Adrenal gland (tissue), 12 donors: Measurements from ENCODE around the gene TPTE2. TPM values are rescaled to one million over a fixed set of nuclear protein-coding genes. Genes with fewer than 3 reads are reported as not detected.
A peak's percentile ranks its signal among the peaks of the same experiment; 100 is the strongest.

Experiments used
- DNase-seq, 7 donors: peaks; one replicate each; pipeline ENCODE4 v3.0.0-alpha.2; 2019 to 2020
- H3K27ac ChIP-seq, 5 donors: fragments of 200-600 bp; sonication (generic) in 4 of 5; 1 replicate in 3 of 5; 2 replicates in 2 of 5; pipeline versions ENCODE4 v1.5.1 to v1.8.0; 2016 to 2020; ENCODE audit warnings: mild to moderate bottlenecking in 1 of 5
- H3K27me3 ChIP-seq: fragments of 200-600 bp; 2 replicates; pipeline ENCODE4 v1.8.0; 2021
- H3K36me3 ChIP-seq, 2 donors: fragments of 200-600 bp; replicated peaks in 1 of 2; 1 replicate in 1 of 2; 2 replicates in 1 of 2; pipeline versions ENCODE4 v1.5.1 to v1.8.0; 2018 to 2022
- H3K4me1 ChIP-seq, 2 donors: fragments of 200-600 bp; replicated peaks in 1 of 2; 1 replicate in 1 of 2; 2 replicates in 1 of 2; pipeline versions ENCODE4 v1.5.1 to v1.8.0; 2018 to 2021
- H3K4me3 ChIP-seq, 4 donors: fragments of 200-600 bp; sonication (generic) in 3 of 4; one replicate each; pipeline ENCODE4 v1.5.1; 2016 to 2018
- H3K9me3 ChIP-seq, 3 donors: fragments of 200-600 bp; sonication (generic) in 1 of 3; replicated peaks in 1 of 3; 1 replicate in 2 of 3; 2 replicates in 1 of 3; pipeline versions ENCODE4 v1.5.1 to v1.8.0; 2016 to 2021
- POLR2A ChIP-seq, 2 donors: fragments of 450-650 bp; IDR thresholded peaks; one replicate each; pipeline ENCODE4 v1.6.1; 2017; ENCODE audit warnings: antibody characterized with exemption in 2 of 2, mild to moderate bottlenecking in 2 of 2, moderate library complexity in 1 of 2
- WGBS, 4 donors: extraction: QIAGEN DNeasy Blood & Tissue Kit in 2 of 4; methylation state at CpG; one replicate each; pipeline versions ENCODE4 v1.1.5 to v1.1.7; 2013 to 2017; 5-methylcytosine and 5-hydroxymethylcytosine counted together
- intact Hi-C, 2 donors: fragments of 100-400 bp; cut with DNase I; formaldehyde crosslinking; loops; one replicate each; pipeline versions ENCODE4 v1.14.1 to v1.15.0; 2022 to 2023
- polyA plus RNA-seq, 3 donors: library from polyadenylated mRNA; stranded (reverse); fragments of 200-250 nt in 2 of 3; fragments of 350-450 nt in 1 of 3; fragmentation: Illumina TruSeq in 1 of 3; extraction: RNeasy Lipid Tissue Mini Kit (QIAGEN cat#74804) in 1 of 3; gene quantifications; one replicate each; pipeline ENCODE4 v1.2.3, GENCODE V29; 2013 to 2014
- total RNA-seq, 9 donors: library from RNA; depleted of rRNA in 4 of 9; stranded (reverse); fragments of >200 nt in 4 of 9; fragments of 120-200 nt in 1 of 9; fragmentation: NEBNext Ultra II Directional in 1 of 9; extraction: Animal tissue kit (Norgen Biotek cat#: 25700) in 1 of 9; gene quantifications; one replicate each; pipeline versions ENCODE4 v1.1.0 to v1.2.4, GENCODE V29; 2013 to 2023
- TF ChIP-seq, protein P1 (sequence below), 6 experiments: fragments of 450-650 bp in 4 of 6; fragments of 200-600 bp in 2 of 6; sonication (generic) in 1 of 6; IDR thresholded peaks; 1 replicate in 5 of 6; 2 replicates in 1 of 6; pipeline versions ENCODE4 v1.5.1 to v1.8.0; 2016 to 2021; ENCODE audit warnings: antibody characterized with exemption in 6 of 6, mild to moderate bottlenecking in 2 of 6, moderate library complexity in 1 of 6
- donor health status: healthy with polysubstance abuse.
- donor health status: Bipolar disorder and iron deficiency.
- donor health status: DM: yes; HTN: yes; CAD: no.
- donor health status: DM: no; HTN: no; CAD: no.
- donor health status: DM: no; HTN: no; CAD: no.
- donor health status: DM: yes; HTN: yes; CAD: no.

TPTE2 gene
- total and polyA plus RNA-seq, 12 donors, result 0.09 to 0.42 (median 0.23) TPM; not detected in 6

DNA sequence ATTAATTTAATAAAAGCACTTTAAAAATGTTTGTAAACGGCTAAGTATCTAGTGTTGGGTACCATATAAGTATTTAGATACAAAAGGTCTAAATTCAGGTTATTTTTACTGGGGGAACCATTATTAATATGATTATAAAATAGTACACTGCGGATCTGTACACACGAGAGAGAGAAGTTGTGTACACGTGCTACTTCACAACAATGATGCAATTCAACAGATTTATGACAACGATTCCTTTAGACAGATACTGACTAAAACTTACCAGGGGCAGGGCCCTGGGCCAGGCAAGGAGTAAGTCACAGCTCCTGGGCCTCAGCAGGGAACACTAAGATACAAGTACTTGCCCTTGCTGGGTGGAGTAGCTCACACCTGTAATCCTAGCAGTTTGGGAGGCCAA is 29.1 kb upstream of the TPTE2 start:
- 68 to 83% (median 80%) methylated on average over 5 of the region's 5 CpGs for WGBS, 4 donors
- TF ChIP-seq, protein P1, sequence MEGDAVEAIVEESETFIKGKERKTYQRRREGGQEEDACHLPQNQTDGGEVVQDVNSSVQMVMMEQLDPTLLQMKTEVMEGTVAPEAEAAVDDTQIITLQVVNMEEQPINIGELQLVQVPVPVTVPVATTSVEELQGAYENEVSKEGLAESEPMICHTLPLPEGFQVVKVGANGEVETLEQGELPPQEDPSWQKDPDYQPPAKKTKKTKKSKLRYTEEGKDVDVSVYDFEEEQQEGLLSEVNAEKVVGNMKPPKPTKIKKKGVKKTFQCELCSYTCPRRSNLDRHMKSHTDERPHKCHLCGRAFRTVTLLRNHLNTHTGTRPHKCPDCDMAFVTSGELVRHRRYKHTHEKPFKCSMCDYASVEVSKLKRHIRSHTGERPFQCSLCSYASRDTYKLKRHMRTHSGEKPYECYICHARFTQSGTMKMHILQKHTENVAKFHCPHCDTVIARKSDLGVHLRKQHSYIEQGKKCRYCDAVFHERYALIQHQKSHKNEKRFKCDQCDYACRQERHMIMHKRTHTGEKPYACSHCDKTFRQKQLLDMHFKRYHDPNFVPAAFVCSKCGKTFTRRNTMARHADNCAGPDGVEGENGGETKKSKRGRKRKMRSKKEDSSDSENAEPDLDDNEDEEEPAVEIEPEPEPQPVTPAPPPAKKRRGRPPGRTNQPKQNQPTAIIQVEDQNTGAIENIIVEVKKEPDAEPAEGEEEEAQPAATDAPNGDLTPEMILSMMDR (IDR thresholded peaks at IDR 0.05), result no peak
- TF ChIP-seq POLR2A (IDR thresholded peaks at IDR 0.05), result no peak
- intact Hi-C loops, result no loop called here

GRCh38 chr13:19589312-19589711 is 28.0 kb upstream of the TPTE2 start:
- Histone ChIP-seq H3K4me3 (no peak overlapping the region), H3K27me3 (no peaks in the 10 kb centered on the region), H3K36me3 (no peaks in the 10 kb centered on the region), H3K27ac (no peak overlapping the region), H3K4me1 (peaks cover 0 to 7% of the 10 kb centered on the region in 2 donors), H3K9me3 (no peaks in the 10 kb centered on the region)
- intact Hi-C loops, result no loop called here
- no peak for DNase-seq
- TF ChIP-seq POLR2A (IDR thresholded peaks at IDR 0.05), result no peak
- TF ChIP-seq, protein P1 (IDR thresholded peaks at IDR 0.05), result no peak
- 62 to 68% (median 64%) methylated on average over 2 of the region's 2 CpGs for WGBS, 4 donors

More for the DNA sequence above, 29.1 kb upstream of the TPTE2 start:
- Histone ChIP-seq H3K27me3 (no peaks in the 10 kb centered on the region), H3K4me1 (peaks cover 0 to 7% of the 10 kb centered on the region in 2 donors), H3K27ac (no peak overlapping the region), H3K9me3 (no peaks in the 10 kb centered on the region), H3K4me3 (no peak overlapping the region), H3K36me3 (no peaks in the 10 kb centered on the region)
- no peak for DNase-seq

- 65 to 71% (median 67%) methylated on average over 9 of the region's 9 CpGs for WGBS, 4 donors
- intact Hi-C loops, result no loop called here
Measured at GRCh38 chr13:19587635-19588300, 26.4 kb upstream of the TPTE2 start.

GRCh38 chr13:19586904-19587634 is 25.7 kb upstream of the TPTE2 start:
- peak overlapping the region in 1 of 4 donors; percentile 42 for H3K4me3 ChIP-seq
- DNase-seq, result peak in 5 of 7 donors; percentile 26 to 55 (median 31)

More at GRCh38 chr13:19587635-19588300, 26.4 kb upstream of the TPTE2 start:
- Histone ChIP-seq H3K27ac (no peak overlapping the region), H3K9me3 (no peaks in the 10 kb centered on the region), H3K4me1 (peaks cover 0 to 7% of the 10 kb centered on the region in 2 donors), H3K27me3 (no peaks in the 10 kb centered on the region), H3K4me3 (no peak overlapping the region), H3K36me3 (no peaks in the 10 kb centered on the region)
- TF ChIP-seq POLR2A (IDR thresholded peaks at IDR 0.05), result no peak
- TF ChIP-seq, protein P1 (IDR thresholded peaks at IDR 0.05), result peak in 5 of 6 experiments; percentile 22 to 46 (median 34)
- DNase-seq, result peak in 1 of 7 donors; percentile 21

More at GRCh38 chr13:19586904-19587634, 25.7 kb upstream of the TPTE2 start:
- no peak overlapping the region for H3K27ac ChIP-seq
- TF ChIP-seq POLR2A (IDR thresholded peaks at IDR 0.05), result no peak
- TF ChIP-seq, protein P1 (IDR thresholded peaks at IDR 0.05), result no peak
- 28 to 56% (median 34%) methylated on average over 17 of the region's 17 CpGs for WGBS, 4 donors
- H3K4me1 ChIP-seq, result peaks cover 0 to 7% of the 10 kb centered on the region in 2 donors
- intact Hi-C loops, result no loop called here
- H3K36me3 ChIP-seq, result no peaks in the 10 kb centered on the region
- no peaks in the 10 kb centered on the region for H3K9me3 ChIP-seq
- H3K27me3 ChIP-seq, result no peaks in the 10 kb centered on the region
